Measurements from ENCODE around the gene IGSF22. TPM values are rescaled to one million over a fixed set of nuclear protein-coding genes. Genes with fewer than 3 reads are reported as not detected.
"Not testable (repeated sequence)": the region's sequence is repeated elsewhere in the genome, so short reads cannot be mapped to it uniquely, and the experiment has no call there.

The IGSF22 gene
- total RNA-seq, 1 experiment from 2014 or later = not detected

- BruUV-seq (replicated peaks) = no TSS peak
- intact Hi-C loops (cut with micrococcal nuclease; ENCODE audit: unreplicated experiment) = no loop called here
- peaks cover 21% of the 10 kb centered on the region for H3K36me3 Mint-ChIP-seq (ENCODE audit: insufficient read depth, unreplicated experiment)
- DNase-seq = no peak
- H3K4me3 Mint-ChIP-seq (ENCODE audit: low read depth, unreplicated experiment) = no peak overlapping the region
- TF ChIP-seq, protein P1, sequence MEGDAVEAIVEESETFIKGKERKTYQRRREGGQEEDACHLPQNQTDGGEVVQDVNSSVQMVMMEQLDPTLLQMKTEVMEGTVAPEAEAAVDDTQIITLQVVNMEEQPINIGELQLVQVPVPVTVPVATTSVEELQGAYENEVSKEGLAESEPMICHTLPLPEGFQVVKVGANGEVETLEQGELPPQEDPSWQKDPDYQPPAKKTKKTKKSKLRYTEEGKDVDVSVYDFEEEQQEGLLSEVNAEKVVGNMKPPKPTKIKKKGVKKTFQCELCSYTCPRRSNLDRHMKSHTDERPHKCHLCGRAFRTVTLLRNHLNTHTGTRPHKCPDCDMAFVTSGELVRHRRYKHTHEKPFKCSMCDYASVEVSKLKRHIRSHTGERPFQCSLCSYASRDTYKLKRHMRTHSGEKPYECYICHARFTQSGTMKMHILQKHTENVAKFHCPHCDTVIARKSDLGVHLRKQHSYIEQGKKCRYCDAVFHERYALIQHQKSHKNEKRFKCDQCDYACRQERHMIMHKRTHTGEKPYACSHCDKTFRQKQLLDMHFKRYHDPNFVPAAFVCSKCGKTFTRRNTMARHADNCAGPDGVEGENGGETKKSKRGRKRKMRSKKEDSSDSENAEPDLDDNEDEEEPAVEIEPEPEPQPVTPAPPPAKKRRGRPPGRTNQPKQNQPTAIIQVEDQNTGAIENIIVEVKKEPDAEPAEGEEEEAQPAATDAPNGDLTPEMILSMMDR (IDR thresholded peaks at IDR 0.05; ENCODE audit: unreplicated experiment) = no peak
- H3K4me1 Mint-ChIP-seq (ENCODE audit: low read depth, unreplicated experiment) = peaks cover 51% of the 10 kb centered on the region
- CTCF ChIA-PET = interaction anchor here (0.5 kb wide), 1 partner anchor 9 kb away, joined by 3 read pairs; no protein-coding TSS in a partner anchor
- no peak overlapping the region for H3K27ac Mint-ChIP-seq (ENCODE audit: unreplicated experiment)
- no peaks in the 10 kb centered on the region for H3K27me3 Mint-ChIP-seq (ENCODE audit: unreplicated experiment)
- H3K9me3 Mint-ChIP-seq (ENCODE audit: low read depth, unreplicated experiment) = no peaks in the 10 kb centered on the region
Observed at GRCh38 chr11:18671246-18671645, 54.7 kb downstream of the IGSF22 start.

DNA sequence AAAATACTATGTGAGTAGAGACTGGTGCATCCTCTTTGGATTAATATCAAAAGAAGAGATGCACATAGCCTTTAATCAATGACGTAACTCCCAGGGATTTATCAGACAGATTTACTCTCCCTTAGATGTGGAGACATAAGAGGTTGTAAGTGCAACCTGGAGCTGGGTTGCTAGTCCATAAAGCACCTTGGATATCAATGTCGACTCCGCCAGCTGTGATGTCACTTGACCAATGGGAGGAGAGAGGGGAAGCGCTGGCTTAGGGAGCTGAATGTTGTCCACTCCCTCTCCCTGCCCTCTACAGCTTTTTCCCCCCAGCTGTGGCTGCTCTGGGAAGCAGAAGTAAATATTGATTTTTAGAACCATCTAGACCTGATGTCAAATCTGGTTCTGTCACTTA, 56.3 kb downstream of the IGSF22 start:
- TF ChIP-seq, protein P1 (IDR thresholded peaks at IDR 0.05; ENCODE audit: unreplicated experiment) = no peak
- DNase-seq = no peak
- H3K27me3 Mint-ChIP-seq (ENCODE audit: unreplicated experiment) = no peaks in the 10 kb centered on the region
- H3K27ac Mint-ChIP-seq (ENCODE audit: unreplicated experiment) = peak overlapping the region; percentile 81
- peaks cover 21% of the 10 kb centered on the region for H3K36me3 Mint-ChIP-seq (ENCODE audit: insufficient read depth, unreplicated experiment)
- H3K9me3 Mint-ChIP-seq (ENCODE audit: low read depth, unreplicated experiment) = no peaks in the 10 kb centered on the region
- H3K4me3 Mint-ChIP-seq (ENCODE audit: low read depth, unreplicated experiment) = peak overlapping the region; percentile 32
- CTCF ChIA-PET = interaction anchor here (1.4 kb wide), 1 partner anchor 52 kb away, joined by 3 read pairs; no protein-coding TSS in a partner anchor
- peaks cover 51% of the 10 kb centered on the region for H3K4me1 Mint-ChIP-seq (ENCODE audit: low read depth, unreplicated experiment)
- BruUV-seq (replicated peaks) = no TSS peak
- intact Hi-C loops (cut with micrococcal nuclease; ENCODE audit: unreplicated experiment) = loop anchor here (2.0 to 5.0 kb wide), 2 partner anchors 29 to 63 kb away; partner anchors contain the start of gene TMEM86A

DNA sequence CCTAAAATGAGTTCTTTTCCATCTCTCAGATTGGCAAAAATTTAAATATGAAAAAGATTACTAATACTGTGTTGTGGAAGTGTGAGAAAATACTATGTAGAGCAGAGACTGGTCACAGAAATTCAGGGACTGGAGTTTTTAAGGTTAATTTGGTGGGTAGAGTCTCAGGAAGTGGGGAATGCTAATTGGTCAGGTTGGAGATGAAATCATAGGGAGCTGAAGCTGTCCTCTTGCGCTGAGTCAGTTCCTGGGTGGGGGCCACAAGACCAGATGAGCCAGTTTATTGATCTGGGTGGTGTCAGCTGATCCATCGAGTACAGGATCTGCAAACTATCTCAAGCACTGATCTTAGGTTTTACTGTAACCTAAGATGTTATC, 56.8 kb downstream of the IGSF22 start:
- no peaks in the 10 kb centered on the region for H3K9me3 Mint-ChIP-seq (ENCODE audit: low read depth, unreplicated experiment)
- H3K27me3 Mint-ChIP-seq (ENCODE audit: unreplicated experiment) = no peaks in the 10 kb centered on the region
- H3K27ac Mint-ChIP-seq (ENCODE audit: unreplicated experiment) = peak overlapping the region; percentile 81
- peaks cover 21% of the 10 kb centered on the region for H3K36me3 Mint-ChIP-seq (ENCODE audit: insufficient read depth, unreplicated experiment)
- no TSS peak for BruUV-seq (replicated peaks)
- intact Hi-C loops (cut with micrococcal nuclease; ENCODE audit: unreplicated experiment) = loop anchor here (2.0 to 5.0 kb wide), 2 partner anchors 30 to 63 kb away; partner anchors contain the start of gene TMEM86A
- peak overlapping the region; percentile 32 for H3K4me3 Mint-ChIP-seq (ENCODE audit: low read depth, unreplicated experiment)
- CTCF ChIA-PET = interaction anchor here (1.4 kb wide), 1 partner anchor 53 kb away, joined by 3 read pairs; no protein-coding TSS in a partner anchor
- TF ChIP-seq, protein P1 (IDR thresholded peaks at IDR 0.05; ENCODE audit: unreplicated experiment) = no peak
- H3K4me1 Mint-ChIP-seq (ENCODE audit: low read depth, unreplicated experiment) = peaks cover 51% of the 10 kb centered on the region
- peak; percentile 86 for DNase-seq

DNA sequence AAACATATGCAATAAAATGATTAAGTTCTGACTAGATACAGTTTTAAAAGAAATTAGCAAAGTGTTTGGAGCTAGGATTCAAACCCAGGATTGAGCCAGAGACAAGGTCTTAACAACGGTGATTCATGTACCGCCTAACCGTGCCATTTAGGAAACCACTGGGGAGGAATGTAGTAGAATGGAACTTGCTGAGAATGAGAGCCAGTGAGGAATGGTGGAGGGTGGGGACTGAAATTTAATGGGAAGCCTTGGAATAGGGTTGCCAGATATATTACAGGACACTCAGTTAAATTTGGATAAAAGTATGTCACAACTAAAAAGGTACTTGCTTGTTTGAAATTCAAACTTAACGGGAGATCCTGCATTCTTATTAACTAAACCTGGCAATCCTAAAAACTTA, 57.9 kb downstream of the IGSF22 start:
- TF ChIP-seq, protein P1 (IDR thresholded peaks at IDR 0.05; ENCODE audit: unreplicated experiment) = no peak
- no peak for DNase-seq
- Mint-ChIP-seq H3K27me3 (ENCODE audit: unreplicated experiment) (no peaks in the 10 kb centered on the region), H3K4me3 (ENCODE audit: low read depth, unreplicated experiment) (peak overlapping the region; percentile 32), H3K4me1 (ENCODE audit: low read depth, unreplicated experiment) (peaks cover 51% of the 10 kb centered on the region), H3K9me3 (ENCODE audit: low read depth, unreplicated experiment) (no peaks in the 10 kb centered on the region), H3K27ac (ENCODE audit: unreplicated experiment) (peak overlapping the region; percentile 81), H3K36me3 (ENCODE audit: insufficient read depth, unreplicated experiment) (peaks cover 21% of the 10 kb centered on the region)
- BruUV-seq (replicated peaks) = no TSS peak
- intact Hi-C loops (cut with micrococcal nuclease; ENCODE audit: unreplicated experiment) = loop anchor here (2.0 to 5.0 kb wide), 2 partner anchors 31 to 64 kb away; partner anchors contain the start of gene TMEM86A
- CTCF ChIA-PET = no interaction called here

- not testable (repeated sequence) for H3K27ac Mint-ChIP-seq (ENCODE audit: unreplicated experiment); H3K9me3 Mint-ChIP-seq (ENCODE audit: low read depth, unreplicated experiment); BruUV-seq (replicated peaks); DNase-seq; H3K27me3 Mint-ChIP-seq (ENCODE audit: unreplicated experiment); H3K4me3 Mint-ChIP-seq (ENCODE audit: low read depth, unreplicated experiment)
- Mint-ChIP-seq H3K4me1 (ENCODE audit: low read depth, unreplicated experiment) (peaks cover 39% of the 10 kb centered on the region), H3K36me3 (ENCODE audit: insufficient read depth, unreplicated experiment) (peaks cover 17% of the 10 kb centered on the region)
- intact Hi-C loops (cut with micrococcal nuclease; ENCODE audit: unreplicated experiment) = loop anchor here (5.0 kb wide), 1 partner anchor 67 kb away; no protein-coding TSS in a partner anchor
- CTCF ChIA-PET = interaction anchor here (0.6 kb wide), 2 partner anchors 14 kb away, joined by 3 read pairs; no protein-coding TSS in a partner anchor
Observed at GRCh38 chr11:18665353-18665872, 60.6 kb downstream of the IGSF22 start.
